ENCODE results near the gene CHSY1. TPM values are rescaled to one million over a fixed set of nuclear protein-coding genes. Genes with fewer than 3 reads are reported as not detected.

Gene CHSY1
- polyA plus RNA-seq, 1 donor from 2014 or later, result 16.1 TPM

DNA sequence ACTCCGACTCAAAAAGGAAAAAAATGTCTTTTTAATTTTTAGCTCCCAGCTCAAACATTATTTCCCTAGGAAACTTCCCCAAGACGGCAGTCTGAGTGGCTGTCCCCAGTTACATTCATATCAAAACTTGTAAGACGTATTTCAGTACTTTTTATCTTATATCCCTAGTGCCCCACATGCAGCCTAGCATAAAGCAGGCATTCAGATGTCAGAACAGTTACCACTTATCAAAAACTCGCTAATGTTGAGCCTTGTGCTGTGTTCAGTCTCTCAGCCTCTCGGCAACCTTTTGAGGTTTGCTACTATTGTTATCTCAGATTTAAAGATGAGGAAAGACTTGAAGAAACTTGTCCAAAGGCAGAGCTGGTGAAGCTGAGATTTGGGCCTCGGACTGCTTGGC, 32.1 kb upstream of the CHSY1 start:
- H3K36me3 ChIP-seq (ENCODE audit: insufficient read depth, low read length), result peaks cover 8% of the 10 kb centered on the region
- no peaks in the 10 kb centered on the region for H3F3A ChIP-seq (ENCODE audit: insufficient read depth, low read length, poor library complexity, severe bottlenecking)
- no peak overlapping the region for H2AFZ ChIP-seq (ENCODE audit: low read depth, low read length)
- H3K9me3 ChIP-seq (ENCODE audit: low read length), result no peaks in the 10 kb centered on the region
- no peaks in the 10 kb centered on the region for H3K27me3 ChIP-seq (ENCODE audit: insufficient read depth, low read depth, low read length)
- H4K20me1 ChIP-seq (ENCODE audit: insufficient read depth), result no peaks in the 10 kb centered on the region
- H3K9ac ChIP-seq (ENCODE audit: low read length), result no peak overlapping the region
- TF ChIP-seq TAF1 (IDR thresholded peaks at IDR 0.05; ENCODE audit: low read depth) (no peak), POLR2AphosphoS5 (IDR thresholded peaks at IDR 0.05) (no peak), SMC3 (conservative IDR thresholded peaks at IDR 0.05; ENCODE audit: poor library complexity) (no peak), EZH2 (IDR thresholded peaks at IDR 0.05; ENCODE audit: borderline replicate concordance, insufficient read depth, low read length, poor library complexity, severe bottlenecking) (no peak), CTCF (IDR thresholded peaks at IDR 0.05; ENCODE audit: poor library complexity, severe bottlenecking) (no peak), RAD21 (conservative IDR thresholded peaks at IDR 0.05) (no peak), MXI1 (conservative IDR thresholded peaks at IDR 0.05; ENCODE audit: poor library complexity, severe bottlenecking) (no peak), EP300 (conservative IDR thresholded peaks at IDR 0.05; ENCODE audit: poor library complexity, severe bottlenecking) (no peak)
- TF ChIP-seq, protein P1, sequence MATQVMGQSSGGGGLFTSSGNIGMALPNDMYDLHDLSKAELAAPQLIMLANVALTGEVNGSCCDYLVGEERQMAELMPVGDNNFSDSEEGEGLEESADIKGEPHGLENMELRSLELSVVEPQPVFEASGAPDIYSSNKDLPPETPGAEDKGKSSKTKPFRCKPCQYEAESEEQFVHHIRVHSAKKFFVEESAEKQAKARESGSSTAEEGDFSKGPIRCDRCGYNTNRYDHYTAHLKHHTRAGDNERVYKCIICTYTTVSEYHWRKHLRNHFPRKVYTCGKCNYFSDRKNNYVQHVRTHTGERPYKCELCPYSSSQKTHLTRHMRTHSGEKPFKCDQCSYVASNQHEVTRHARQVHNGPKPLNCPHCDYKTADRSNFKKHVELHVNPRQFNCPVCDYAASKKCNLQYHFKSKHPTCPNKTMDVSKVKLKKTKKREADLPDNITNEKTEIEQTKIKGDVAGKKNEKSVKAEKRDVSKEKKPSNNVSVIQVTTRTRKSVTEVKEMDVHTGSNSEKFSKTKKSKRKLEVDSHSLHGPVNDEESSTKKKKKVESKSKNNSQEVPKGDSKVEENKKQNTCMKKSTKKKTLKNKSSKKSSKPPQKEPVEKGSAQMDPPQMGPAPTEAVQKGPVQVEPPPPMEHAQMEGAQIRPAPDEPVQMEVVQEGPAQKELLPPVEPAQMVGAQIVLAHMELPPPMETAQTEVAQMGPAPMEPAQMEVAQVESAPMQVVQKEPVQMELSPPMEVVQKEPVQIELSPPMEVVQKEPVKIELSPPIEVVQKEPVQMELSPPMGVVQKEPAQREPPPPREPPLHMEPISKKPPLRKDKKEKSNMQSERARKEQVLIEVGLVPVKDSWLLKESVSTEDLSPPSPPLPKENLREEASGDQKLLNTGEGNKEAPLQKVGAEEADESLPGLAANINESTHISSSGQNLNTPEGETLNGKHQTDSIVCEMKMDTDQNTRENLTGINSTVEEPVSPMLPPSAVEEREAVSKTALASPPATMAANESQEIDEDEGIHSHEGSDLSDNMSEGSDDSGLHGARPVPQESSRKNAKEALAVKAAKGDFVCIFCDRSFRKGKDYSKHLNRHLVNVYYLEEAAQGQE (IDR thresholded peaks at IDR 0.05; ENCODE audit: borderline replicate concordance), result no peak
- H3K79me2 ChIP-seq (replicated peaks; ENCODE audit: insufficient read depth, low read length), result peaks cover 3% of the 10 kb centered on the region
- H3K4me2 ChIP-seq (ENCODE audit: low read length), result no peak overlapping the region
- H3K4me3 ChIP-seq (ENCODE audit: low read length), result no peak overlapping the region
- no peaks in the 10 kb centered on the region for H3K9me2 ChIP-seq (ENCODE audit: insufficient read depth, low read length)
- H3K27ac ChIP-seq (ENCODE audit: low read length), result no peak overlapping the region

DNA sequence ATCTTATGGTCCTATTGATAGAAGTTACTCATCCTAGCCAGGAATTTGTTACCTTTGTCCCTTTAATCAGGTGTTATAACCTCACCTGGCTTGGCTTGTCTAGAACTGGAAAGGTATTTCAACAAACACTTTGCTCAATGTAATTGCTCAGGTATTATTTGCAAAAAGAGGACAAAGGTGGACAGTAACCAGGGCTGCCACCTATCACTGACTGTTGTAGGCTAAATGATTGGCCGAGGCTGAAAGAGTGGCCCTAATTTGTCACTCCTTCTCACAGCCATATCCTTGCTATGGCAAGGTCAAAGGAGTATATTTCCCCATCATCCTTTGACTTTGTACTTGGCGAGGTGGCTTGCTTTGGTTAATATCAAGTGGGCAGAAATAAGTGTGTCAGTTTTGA, 28.2 kb upstream of the CHSY1 start:
- no peaks in the 10 kb centered on the region for H3K27me3 ChIP-seq (ENCODE audit: insufficient read depth, low read depth, low read length)
- no peaks in the 10 kb centered on the region for H4K20me1 ChIP-seq (ENCODE audit: insufficient read depth)
- H3K4me3 ChIP-seq (ENCODE audit: low read length), result no peak overlapping the region
- no peaks in the 10 kb centered on the region for H3K9me2 ChIP-seq (ENCODE audit: insufficient read depth, low read length)
- H3F3A ChIP-seq (ENCODE audit: insufficient read depth, low read length, poor library complexity, severe bottlenecking), result no peaks in the 10 kb centered on the region
- H3K79me2 ChIP-seq (replicated peaks; ENCODE audit: insufficient read depth, low read length), result peaks cover 17% of the 10 kb centered on the region
- H3K9me3 ChIP-seq (ENCODE audit: low read length), result no peaks in the 10 kb centered on the region
- no peak overlapping the region for H3K9ac ChIP-seq (ENCODE audit: low read length)
- no peaks in the 10 kb centered on the region for H3K36me3 ChIP-seq (ENCODE audit: insufficient read depth, low read length)
- H2AFZ ChIP-seq (ENCODE audit: low read depth, low read length), result no peak overlapping the region
- no peak overlapping the region for H3K27ac ChIP-seq (ENCODE audit: low read length)
- TF ChIP-seq, protein P1 (IDR thresholded peaks at IDR 0.05; ENCODE audit: borderline replicate concordance), result no peak
- TF ChIP-seq POLR2AphosphoS5 (IDR thresholded peaks at IDR 0.05) (no peak), TAF1 (IDR thresholded peaks at IDR 0.05; ENCODE audit: low read depth) (no peak), RAD21 (conservative IDR thresholded peaks at IDR 0.05) (no peak), EP300 (conservative IDR thresholded peaks at IDR 0.05; ENCODE audit: poor library complexity, severe bottlenecking) (no peak), SMC3 (conservative IDR thresholded peaks at IDR 0.05; ENCODE audit: poor library complexity) (no peak), EZH2 (IDR thresholded peaks at IDR 0.05; ENCODE audit: borderline replicate concordance, insufficient read depth, low read length, poor library complexity, severe bottlenecking) (no peak), MXI1 (conservative IDR thresholded peaks at IDR 0.05; ENCODE audit: poor library complexity, severe bottlenecking) (no peak), CTCF (IDR thresholded peaks at IDR 0.05; ENCODE audit: poor library complexity, severe bottlenecking) (no peak)
- H3K4me2 ChIP-seq (ENCODE audit: low read length), result no peak overlapping the region

Data from neural cell (in vitro differentiated cells).